Osteocyte (in vitro differentiated cells): ENCODE results near the gene EXD3. TPM values are rescaled to one million over a fixed set of nuclear protein-coding genes. Genes with fewer than 3 reads are reported as not detected.

ENCODE experiments used
- DNase-seq: peaks from one replicate; pipeline ENCODE4 v3.0.0; 2021; ENCODE audit warnings: mixed read lengths; ENCODE audit not compliant: unreplicated experiment; ENCODE audit errors: extremely low spot score
- H3K27ac Mint-ChIP-seq: one replicate; pipeline ENCODE4 v1.8.0; 2021; ENCODE audit warnings: mild to moderate bottlenecking, mixed read lengths; ENCODE audit not compliant: unreplicated experiment
- H3K27me3 Mint-ChIP-seq: one replicate; pipeline ENCODE4 v1.8.0; 2021; ENCODE audit warnings: mixed read lengths; ENCODE audit not compliant: unreplicated experiment
- H3K36me3 Mint-ChIP-seq: one replicate; pipeline ENCODE4 v1.8.0; 2021; ENCODE audit warnings: mixed read lengths; ENCODE audit not compliant: unreplicated experiment
- H3K4me1 Mint-ChIP-seq: one replicate; pipeline ENCODE4 v1.8.0; 2021; ENCODE audit warnings: mixed read lengths; ENCODE audit not compliant: unreplicated experiment
- H3K4me3 Mint-ChIP-seq: one replicate; pipeline ENCODE4 v1.8.0; 2021; ENCODE audit warnings: mild to moderate bottlenecking, moderate library complexity, mixed read lengths; ENCODE audit not compliant: unreplicated experiment
- H3K9me3 Mint-ChIP-seq: one replicate; pipeline ENCODE4 v1.8.0; 2021; ENCODE audit warnings: mixed read lengths; ENCODE audit not compliant: unreplicated experiment
- total RNA-seq: library from RNA; stranded (reverse); gene quantifications from 2 replicates; pipeline ENCODE4 v1.2.1, GENCODE V29; 2021
- TF ChIP-seq, protein P1 (sequence below): fragments of 200-600 bp; sonication (generic); IDR thresholded peaks from 2 replicates; pipeline ENCODE4 v1.5.0; 2021; ENCODE audit warnings: antibody characterized with exemption, mild to moderate bottlenecking, moderate library complexity

EXD3 gene
- total RNA-seq, 1 donor from 2014 or later = 21.5 TPM

DNA sequence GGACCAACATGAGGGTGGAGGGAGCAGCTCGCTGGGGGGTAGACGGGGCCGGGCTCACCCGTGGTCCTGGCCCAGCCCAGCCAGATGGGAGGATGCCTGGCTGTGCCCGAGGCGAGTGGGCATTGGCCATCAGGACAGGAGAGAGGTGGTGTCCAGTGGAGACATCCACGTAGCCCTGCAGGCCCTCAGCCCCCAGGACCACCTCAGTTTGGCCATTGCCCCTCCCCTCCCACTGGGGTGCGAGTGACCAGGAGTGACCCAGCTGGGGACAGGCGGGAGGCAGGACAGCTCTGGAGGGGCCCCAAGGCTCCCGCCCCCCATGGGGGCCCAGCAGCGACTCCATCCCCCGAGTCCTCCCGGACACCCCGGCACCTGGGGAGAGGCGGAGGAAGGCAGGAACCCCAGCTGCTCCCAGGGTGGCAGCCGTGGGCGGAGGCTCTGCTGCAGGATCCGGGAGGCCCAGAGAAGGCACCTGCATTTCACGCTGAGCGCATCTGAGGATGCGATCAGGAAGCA is 8.5 kb upstream of the EXD3 start:
- no peaks in the 10 kb centered on the region for H3K9me3 Mint-ChIP-seq
- no peak overlapping the region for H3K27ac Mint-ChIP-seq
- TF ChIP-seq, protein P1, sequence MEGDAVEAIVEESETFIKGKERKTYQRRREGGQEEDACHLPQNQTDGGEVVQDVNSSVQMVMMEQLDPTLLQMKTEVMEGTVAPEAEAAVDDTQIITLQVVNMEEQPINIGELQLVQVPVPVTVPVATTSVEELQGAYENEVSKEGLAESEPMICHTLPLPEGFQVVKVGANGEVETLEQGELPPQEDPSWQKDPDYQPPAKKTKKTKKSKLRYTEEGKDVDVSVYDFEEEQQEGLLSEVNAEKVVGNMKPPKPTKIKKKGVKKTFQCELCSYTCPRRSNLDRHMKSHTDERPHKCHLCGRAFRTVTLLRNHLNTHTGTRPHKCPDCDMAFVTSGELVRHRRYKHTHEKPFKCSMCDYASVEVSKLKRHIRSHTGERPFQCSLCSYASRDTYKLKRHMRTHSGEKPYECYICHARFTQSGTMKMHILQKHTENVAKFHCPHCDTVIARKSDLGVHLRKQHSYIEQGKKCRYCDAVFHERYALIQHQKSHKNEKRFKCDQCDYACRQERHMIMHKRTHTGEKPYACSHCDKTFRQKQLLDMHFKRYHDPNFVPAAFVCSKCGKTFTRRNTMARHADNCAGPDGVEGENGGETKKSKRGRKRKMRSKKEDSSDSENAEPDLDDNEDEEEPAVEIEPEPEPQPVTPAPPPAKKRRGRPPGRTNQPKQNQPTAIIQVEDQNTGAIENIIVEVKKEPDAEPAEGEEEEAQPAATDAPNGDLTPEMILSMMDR = no peak
- no peak overlapping the region for H3K4me3 Mint-ChIP-seq
- DNase-seq = no peak
- no peaks in the 10 kb centered on the region for H3K27me3 Mint-ChIP-seq
- no peaks in the 10 kb centered on the region for H3K36me3 Mint-ChIP-seq
- no peaks in the 10 kb centered on the region for H3K4me1 Mint-ChIP-seq

DNA sequence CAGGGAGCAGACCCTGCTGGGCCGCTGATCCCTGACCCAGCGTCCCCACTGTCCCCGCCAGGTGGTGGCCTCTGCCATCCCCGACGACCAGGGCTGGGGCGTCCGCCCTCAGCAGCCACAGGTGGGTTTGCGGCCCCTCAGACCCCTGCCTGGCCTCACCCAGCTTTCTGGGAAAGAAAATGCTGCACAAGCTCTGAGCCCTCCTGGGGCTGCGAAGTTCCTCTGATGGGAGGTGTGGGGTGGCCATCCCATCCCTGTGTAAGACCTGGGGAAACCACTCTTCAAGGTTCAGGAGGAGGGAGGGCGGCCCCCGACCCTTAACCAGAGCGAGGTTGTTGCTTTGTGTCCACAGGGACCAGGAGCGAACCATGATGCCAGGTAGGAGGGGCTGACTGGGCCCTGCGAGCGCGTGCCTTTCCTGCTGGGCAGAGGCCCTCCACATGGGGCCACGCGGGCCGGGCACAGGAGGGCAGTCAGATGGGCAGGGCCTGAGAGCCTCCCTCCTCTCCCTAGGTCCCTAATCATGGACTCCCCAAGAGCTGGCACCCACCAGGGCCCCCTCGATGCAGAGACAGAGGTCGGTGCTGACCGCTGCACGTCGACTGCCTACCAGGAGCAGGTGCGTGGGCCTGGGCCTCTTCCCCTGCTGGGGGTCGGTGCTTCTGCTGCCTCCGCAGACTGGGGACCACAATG is 7.9 kb upstream of the EXD3 start:
- no peak overlapping the region for H3K27ac Mint-ChIP-seq
- no peaks in the 10 kb centered on the region for H3K36me3 Mint-ChIP-seq
- no peaks in the 10 kb centered on the region for H3K4me1 Mint-ChIP-seq
- H3K27me3 Mint-ChIP-seq = no peaks in the 10 kb centered on the region
- H3K9me3 Mint-ChIP-seq = no peaks in the 10 kb centered on the region
- DNase-seq = no peak
- TF ChIP-seq, protein P1 = no peak
- no peak overlapping the region for H3K4me3 Mint-ChIP-seq

DNA sequence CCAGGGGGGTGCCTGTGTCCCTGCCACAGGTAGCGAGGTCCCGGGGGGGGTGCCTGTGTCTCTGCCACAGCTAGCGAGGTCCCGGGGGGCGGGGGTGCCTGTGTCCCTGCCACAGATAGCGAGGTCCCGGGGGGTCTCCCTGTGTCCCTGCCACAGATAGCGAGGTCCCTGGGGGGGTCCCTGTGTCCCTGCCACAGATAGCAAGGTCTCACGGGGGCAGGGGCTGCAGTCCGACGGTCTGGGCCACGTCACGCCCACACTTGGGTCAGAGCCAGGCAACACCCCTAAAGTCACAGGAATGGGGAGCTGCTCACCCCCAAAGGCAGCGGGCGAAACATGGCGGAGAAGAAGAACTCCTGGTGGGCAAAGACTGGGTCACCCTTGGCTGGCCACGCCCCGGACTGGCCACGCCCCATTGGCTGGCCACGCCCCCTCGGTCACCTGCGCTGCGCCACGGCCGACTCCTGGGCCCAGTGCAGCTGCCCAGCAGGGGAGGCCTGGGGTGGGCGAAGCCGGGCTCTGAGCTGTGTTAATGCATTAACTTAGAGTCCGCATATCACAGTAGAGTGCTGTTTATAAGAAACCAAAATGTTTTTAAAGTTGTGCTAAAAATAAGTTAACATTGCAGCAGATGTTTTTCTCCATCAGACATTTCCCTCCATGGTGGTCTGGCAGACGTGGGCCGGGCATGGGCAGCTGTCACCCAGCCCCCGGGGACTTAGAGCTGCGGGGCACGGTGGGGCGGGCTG is 7.2 kb upstream of the EXD3 start:
- DNase-seq = no peak
- Mint-ChIP-seq H3K9me3 (no peaks in the 10 kb centered on the region), H3K4me3 (no peak overlapping the region), H3K27me3 (no peaks in the 10 kb centered on the region), H3K36me3 (no peaks in the 10 kb centered on the region), H3K27ac (no peak overlapping the region), H3K4me1 (no peaks in the 10 kb centered on the region)
- TF ChIP-seq, protein P1 = no peak

DNA sequence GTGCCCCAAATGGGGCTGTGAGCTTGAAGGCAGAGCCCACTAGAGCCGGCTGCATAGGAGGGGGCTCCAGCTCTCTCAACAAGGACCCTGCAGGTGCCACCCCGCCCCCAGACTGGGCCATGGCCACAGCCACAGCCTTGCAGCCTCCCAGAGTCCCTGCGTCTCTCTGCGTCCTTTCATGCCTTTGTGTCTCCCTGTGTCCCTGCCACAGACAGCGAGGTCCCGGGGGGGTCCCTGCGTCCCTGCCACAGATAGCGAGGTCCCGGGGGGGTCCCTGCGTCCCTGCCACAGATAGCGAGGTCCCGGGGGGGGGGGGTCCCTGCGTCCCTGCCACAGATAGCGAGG is 6.6 kb upstream of the EXD3 start:
- Mint-ChIP-seq H3K9me3 (no peaks in the 10 kb centered on the region), H3K36me3 (no peaks in the 10 kb centered on the region)
- DNase-seq = no peak

More for the DNA sequence above, 6.6 kb upstream of the EXD3 start:
- Mint-ChIP-seq H3K27me3 (no peaks in the 10 kb centered on the region), H3K4me1 (peaks cover 2% of the 10 kb centered on the region), H3K4me3 (no peak overlapping the region), H3K27ac (no peak overlapping the region)
- TF ChIP-seq, protein P1 = no peak
